Kidney (tissue), 14 donors: ENCODE measurements around the gene RAB3D. TPM values are rescaled to one million over a fixed set of nuclear protein-coding genes. Genes with fewer than 3 reads are reported as not detected.
"Not testable (repeated sequence)": the region's sequence is repeated elsewhere in the genome, so short reads cannot be mapped to it uniquely, and the experiment has no call there.

Experiments
- DNase-seq, 5 donors: peaks; one replicate each; pipeline ENCODE4 v3.0.0-alpha.2; 2013 to 2020
- FAIRE-seq: peaks from 2 replicates; lab custom pipeline; 2012; peaks lifted over from hg19 to GRCh38; lab: Jason Lieb, UNC
- H3K27ac ChIP-seq, 2 donors: one replicate each; pipeline ENCODE4 v1.7.0; 2013; ENCODE audit warnings: low read depth in 2 of 2, low read length in 2 of 2, inconsistent platforms in 1 of 2
- H3K27me3 ChIP-seq: one replicate; pipeline ENCODE4 v1.7.1; 2013; ENCODE audit warnings: low read length, inconsistent platforms; ENCODE audit not compliant: control insufficient read depth, insufficient read depth
- H3K36me3 ChIP-seq, 3 donors: one replicate each; pipeline versions ENCODE4 v1.7.0 to v1.7.1; 2013; ENCODE audit warnings: low read length in 3 of 3, control low read depth in 1 of 3, inconsistent platforms in 1 of 3; ENCODE audit not compliant: insufficient read depth in 3 of 3, control insufficient read depth in 2 of 3
- H3K4me1 ChIP-seq, 3 donors: one replicate each; pipeline versions ENCODE4 v1.7.0 to v1.7.1; 2013; ENCODE audit warnings: low read length in 3 of 3, inconsistent platforms in 1 of 3, low read depth in 1 of 3; ENCODE audit not compliant: control insufficient read depth in 2 of 3, insufficient read depth in 2 of 3
- H3K4me3 ChIP-seq, 3 donors: one replicate each; pipeline versions ENCODE4 v1.7.0 to v1.8.1; 2013; ENCODE audit warnings: low read length in 3 of 3, control low read depth in 1 of 3, inconsistent platforms in 1 of 3
- H3K9ac ChIP-seq, 3 donors: one replicate each; pipeline versions ENCODE4 v1.7.0 to v1.7.1; 2013; ENCODE audit warnings: low read length in 3 of 3, control low read depth in 1 of 3, inconsistent platforms in 1 of 3
- H3K9me3 ChIP-seq, 3 donors: one replicate each; pipeline versions ENCODE4 v1.7.0 to v1.7.1; 2013; ENCODE audit warnings: low read length in 3 of 3, control low read depth in 1 of 3, inconsistent platforms in 1 of 3; ENCODE audit not compliant: control insufficient read depth in 2 of 3, insufficient read depth in 1 of 3
- CTCF ChIP-seq: IDR thresholded peaks from 3 replicates; pipeline ENCODE4 v1.5.1; 2012; ENCODE audit warnings: mild to moderate bottlenecking, moderate library complexity, borderline replicate concordance; ENCODE audit not compliant: insufficient read depth; ENCODE audit errors: extremely low read depth
- intact Hi-C: fragments of 100-400 bp; cut with DNase I; formaldehyde crosslinking; loops from one replicate; pipeline ENCODE4 v1.11.1; 2022
- polyA plus RNA-seq: library from polyadenylated mRNA; stranded (reverse); fragments of 350-450 nt; fragmentation: Illumina TruSeq; extraction: RNeasy Lipid Tissue Mini Kit (QIAGEN cat#74804); gene quantifications from one replicate; pipeline ENCODE4 v1.2.3, GENCODE V29; 2014; ENCODE audit warnings: low read depth, low replicate concordance; ENCODE audit not compliant: insufficient read depth
- total RNA-seq: library from RNA; stranded (reverse); fragmentation: NEBNext Ultra II Directional; extraction: Animal tissue kit (Norgen Biotek cat#: 25700); gene quantifications from one replicate; pipeline ENCODE4 v1.2.1, GENCODE V29; 2021
- donor health status: control.
- donor health status: control.
- donor health status: control.
- donor health status: control.
- donor health status: control.
- donor health status: DM: yes; HTN: yes; CAD: no.
- donor health status: Normal renal cell carcinoma (clear cell type).

Gene RAB3D
- total and polyA plus RNA-seq, 2 donors from 2014 or later, result 8.3 to 80.4 TPM

GRCh38 chr19:11380653-11381537, 41.4 kb upstream of the RAB3D start:
- H3K27ac ChIP-seq, result peak overlapping the region; percentile 81 to 90
- H3K4me3 ChIP-seq, result peak overlapping the region; percentile 69 to 77 (median 76)

GRCh38 chr19:11379857-11380350, 40.4 kb upstream of the RAB3D start:
- no peak for FAIRE-seq
- TF ChIP-seq CTCF, result no peak
- intact Hi-C loops, result no loop called here
- no peak for DNase-seq
- no peak overlapping the region for H3K27ac ChIP-seq
- H3K4me3 ChIP-seq, result peak overlapping the region in 1 of 3 donors; percentile 77
- no peaks in the 10 kb centered on the region for H3K36me3 ChIP-seq
- no peak overlapping the region for H3K9ac ChIP-seq
- no peaks in the 10 kb centered on the region for H3K9me3 ChIP-seq
- H3K27me3 ChIP-seq, result peaks cover 7% of the 10 kb centered on the region
- H3K4me1 ChIP-seq, result peaks cover 0 to 43% (median 0%) of the 10 kb centered on the region in 3 donors

More at GRCh38 chr19:11380653-11381537, 41.4 kb upstream of the RAB3D start:
- Histone ChIP-seq H3K36me3 (no peaks in the 10 kb centered on the region), H3K9ac (peak overlapping the region; percentile 25 to 75 (median 68)), H3K9me3 (no peaks in the 10 kb centered on the region), H3K27me3 (peaks cover 7% of the 10 kb centered on the region), H3K4me1 (peaks cover 0 to 36% (median 0%) of the 10 kb centered on the region in 3 donors)
- intact Hi-C loops, result no loop called here
- peak; percentile 73 for TF ChIP-seq CTCF
- peak; percentile 64 for FAIRE-seq
- peak; percentile 97 to 99 (median 99) for DNase-seq

- H3K9ac ChIP-seq, DNase-seq, H3K27me3 ChIP-seq, H3K27ac ChIP-seq, H3K4me3 ChIP-seq, intact Hi-C loops, FAIRE-seq, H3K36me3 ChIP-seq, H3K9me3 ChIP-seq: not testable (repeated sequence)
- H3K4me1 ChIP-seq, result peaks cover 0 to 41% (median 0%) of the 10 kb centered on the region in 3 donors
These were observed 39.9 kb upstream of the RAB3D start for GRCh38 chr19:11379269-11379845.
